ENCODE measurements around the gene ELL2.
"Not testable (repeated sequence)": the region's sequence is repeated elsewhere in the genome, so short reads cannot be mapped to it uniquely, and the experiment has no call there.

The ELL2 gene

GRCh38 chr5:95909738-95910137 is 51.9 kb downstream of the ELL2 start:
- no peak for DNase-seq (ENCODE audit: low read depth in 1 of 2, low spot score in 1 of 2)

DNA sequence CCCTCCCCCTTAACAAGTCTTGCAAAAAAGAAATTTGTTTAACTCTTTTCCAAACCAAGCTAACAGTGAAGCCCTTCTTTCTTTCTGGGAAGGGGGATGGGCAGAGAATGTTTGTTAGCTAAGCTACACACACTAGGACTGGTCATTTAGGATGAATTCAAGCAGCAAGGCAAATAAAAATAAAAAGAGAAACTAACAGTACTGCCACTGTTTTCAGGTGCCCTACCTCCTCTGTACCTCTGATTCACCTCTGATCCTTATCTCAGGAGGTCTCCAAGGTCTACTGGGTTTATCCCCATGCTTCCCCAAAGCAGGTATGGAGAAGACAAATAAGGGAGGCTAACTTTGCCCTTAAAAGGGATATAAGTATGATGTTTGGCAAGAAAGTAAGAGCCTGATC is 52.9 kb downstream of the ELL2 start:
- DNase-seq (ENCODE audit: low read depth in 1 of 2, low spot score in 1 of 2): no peak

GRCh38 chr5:95907740-95908706 is 53.6 kb downstream of the ELL2 start:
- DNase-seq (ENCODE audit: low read depth in 1 of 2, low spot score in 1 of 2): no peak

DNA sequence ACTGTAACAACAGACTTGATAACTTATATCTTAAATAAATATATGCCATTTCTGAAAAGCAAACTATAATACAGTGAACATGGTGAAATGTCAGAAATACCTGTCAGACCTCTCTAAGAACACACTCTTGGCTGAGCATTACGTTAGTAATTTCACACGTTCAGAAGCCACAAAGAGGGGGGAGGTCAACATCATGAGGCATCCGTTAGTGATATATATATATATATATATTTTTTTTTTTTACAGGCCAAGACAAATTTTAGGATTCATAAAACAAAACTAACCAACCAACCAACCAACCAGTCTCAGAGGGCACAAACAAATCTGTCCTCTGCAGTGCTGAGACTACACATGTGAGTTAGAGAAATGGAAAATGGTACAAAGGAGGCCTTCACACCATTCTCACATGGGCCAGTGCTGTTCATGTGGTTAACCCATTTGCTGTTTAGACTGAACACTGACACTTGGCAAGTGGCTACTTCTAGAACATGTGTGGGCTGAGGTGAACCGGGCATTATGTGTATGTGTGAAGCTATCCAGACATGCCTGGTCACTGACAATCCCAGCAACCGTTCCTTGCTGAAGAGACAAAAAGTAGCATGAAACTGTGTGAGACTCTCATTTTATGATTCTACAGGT is 54.5 kb downstream of the ELL2 start:
- DNase-seq (ENCODE audit: low read depth in 1 of 2, low spot score in 1 of 2): no peak

DNA sequence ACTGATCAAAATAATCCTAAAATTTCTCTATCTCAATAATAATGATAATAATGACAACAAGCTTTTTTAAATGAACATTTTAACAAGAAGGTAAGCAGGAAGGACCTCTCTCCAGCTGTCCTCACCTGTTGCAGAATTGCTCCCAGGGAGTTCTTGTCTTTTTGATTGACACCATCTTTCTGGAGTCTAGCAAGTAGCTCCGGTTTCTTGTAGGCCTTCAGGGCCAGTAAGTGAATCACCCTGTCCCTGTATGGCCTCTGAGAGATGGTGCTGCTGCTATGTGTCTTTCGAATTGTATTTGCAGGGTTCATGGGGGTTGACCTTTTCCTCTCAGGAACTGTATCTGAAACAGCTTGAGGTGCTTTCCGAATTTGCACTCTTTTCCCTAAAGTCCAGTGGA is 55.3 kb downstream of the ELL2 start:
- not testable (repeated sequence) for DNase-seq (ENCODE audit: low read depth in 1 of 2, low spot score in 1 of 2)

- DNase-seq (ENCODE audit: low read depth in 1 of 2, low spot score in 1 of 2): no peak
Measured at GRCh38 chr5:95904827-95905226, 56.8 kb downstream of the ELL2 start.

DNA sequence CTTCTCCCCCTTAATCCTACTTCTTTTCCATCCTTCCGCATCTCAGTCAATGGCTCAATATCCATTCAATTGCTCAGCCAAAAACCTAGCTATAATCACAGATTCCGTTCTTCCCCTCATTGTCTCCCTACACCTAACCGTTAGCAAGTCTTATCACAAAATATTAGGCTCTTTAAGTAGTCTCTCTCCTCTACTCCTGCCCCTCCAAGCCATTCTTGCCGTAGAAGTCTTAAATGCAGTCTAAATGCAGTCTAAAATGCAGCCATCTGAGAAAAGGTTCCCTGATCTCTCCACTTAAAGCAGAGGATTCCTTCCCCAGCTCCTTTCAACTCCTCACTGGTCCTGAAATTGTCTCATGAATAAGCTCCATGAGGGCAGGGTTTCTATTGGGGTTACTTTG is 57.8 kb downstream of the ELL2 start:
- no peak for DNase-seq (ENCODE audit: low read depth in 1 of 2, low spot score in 1 of 2)

DNA sequence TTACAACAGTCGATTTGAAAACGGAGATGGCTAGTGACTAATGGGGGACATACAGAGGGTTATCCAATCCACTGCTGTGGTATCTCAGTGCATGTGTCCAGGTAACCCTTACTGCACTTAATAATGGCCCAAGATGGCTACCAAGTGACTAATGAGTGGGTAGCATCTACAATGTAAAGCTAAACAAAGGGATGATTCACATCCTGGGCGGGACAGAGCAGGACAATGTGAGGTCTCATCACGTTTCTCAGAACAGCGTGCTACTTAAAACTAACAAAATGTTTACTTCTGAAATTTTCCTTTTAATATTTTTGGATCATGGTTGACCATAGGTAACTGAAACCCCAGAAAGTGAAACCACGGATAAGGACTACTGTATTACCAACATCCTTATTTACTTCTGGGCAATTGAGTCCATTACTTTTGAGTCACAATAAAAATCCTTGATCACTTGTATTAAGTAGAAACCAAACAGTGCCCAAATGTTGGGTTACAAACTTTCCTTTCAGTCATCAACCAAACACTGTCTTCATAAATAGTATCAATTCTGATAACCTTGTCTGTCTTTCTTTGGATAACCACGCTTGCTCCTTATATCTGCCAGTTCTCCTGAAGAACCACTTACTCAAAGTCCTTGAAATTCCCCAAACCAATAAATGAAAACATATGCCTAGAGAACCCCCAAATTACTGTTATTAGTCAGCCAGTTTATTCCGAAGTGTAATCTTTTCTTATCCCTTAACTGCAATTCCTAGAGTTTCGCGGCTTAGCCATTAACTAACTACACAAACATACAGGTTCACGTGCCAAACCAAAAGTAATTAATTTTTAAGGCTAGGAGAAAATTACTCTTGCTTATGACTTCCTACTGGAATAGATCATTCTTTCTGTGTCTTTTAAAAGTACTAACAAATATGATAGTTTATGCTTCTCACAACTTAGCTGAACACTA is 59.7 kb downstream of the ELL2 start:
- DNase-seq (ENCODE audit: low read depth in 1 of 2, low spot score in 1 of 2): no peak

DNA sequence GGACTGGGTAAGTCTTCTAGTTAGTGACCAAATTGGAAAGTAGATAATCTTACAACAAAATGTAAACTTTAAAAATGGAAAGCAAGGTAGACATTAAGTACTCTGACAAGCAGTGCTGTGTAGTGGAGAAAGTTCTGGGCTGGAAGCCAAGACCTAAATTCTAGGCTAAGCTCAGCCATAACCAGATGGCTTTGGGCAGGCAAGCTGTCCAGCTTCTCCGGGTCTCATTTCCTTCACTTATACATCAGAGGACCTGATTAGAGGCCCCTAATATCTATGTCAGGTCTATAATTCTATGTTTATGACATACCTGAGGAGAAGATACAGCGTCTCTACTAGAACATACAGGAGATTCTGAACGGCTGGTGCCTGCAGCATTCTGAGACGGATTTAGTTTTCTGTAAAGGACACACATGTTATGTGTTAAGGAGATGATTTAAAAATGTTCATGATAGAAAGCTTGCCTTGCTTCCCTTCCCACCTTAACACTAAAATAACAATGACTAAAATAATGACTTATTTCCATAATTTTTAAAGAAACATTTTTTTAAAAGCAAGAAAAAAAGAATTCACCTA is 61.2 kb downstream of the ELL2 start:
- DNase-seq (ENCODE audit: low read depth in 1 of 2, low spot score in 1 of 2): no peak

DNA sequence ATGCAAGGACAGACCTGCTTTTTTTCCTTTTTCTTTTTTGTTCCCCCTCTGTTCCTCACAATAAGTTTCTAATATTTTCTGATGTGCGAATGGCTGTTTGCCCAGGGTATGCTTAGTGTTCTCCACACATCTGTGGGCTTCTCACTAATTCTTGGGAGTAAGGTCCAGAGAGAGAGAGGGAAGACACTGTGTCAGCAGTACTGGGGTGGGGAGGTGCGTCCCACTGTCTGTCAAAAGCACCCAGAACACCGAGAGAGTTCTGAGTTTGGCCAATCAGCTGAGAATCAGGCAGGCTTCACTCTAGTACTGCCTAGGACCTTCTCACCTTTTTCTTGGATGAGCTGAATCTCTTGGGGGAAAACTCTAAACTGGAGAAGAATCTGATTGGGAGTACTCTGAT is 61.8 kb downstream of the ELL2 start:
- DNase-seq (ENCODE audit: low read depth in 1 of 2, low spot score in 1 of 2): no peak

GRCh38 chr5:95899006-95899405 is 62.6 kb downstream of the ELL2 start:
- DNase-seq (ENCODE audit: low read depth in 1 of 2, low spot score in 1 of 2): no peak

GRCh38 chr5:95895771-95896170 is 65.9 kb downstream of the ELL2 start:
- DNase-seq (ENCODE audit: low read depth in 1 of 2, low spot score in 1 of 2): no peak

GRCh38 chr5:95895251-95895650 is 66.4 kb downstream of the ELL2 start:
- no peak for DNase-seq (ENCODE audit: low read depth in 1 of 2, low spot score in 1 of 2)

DNA sequence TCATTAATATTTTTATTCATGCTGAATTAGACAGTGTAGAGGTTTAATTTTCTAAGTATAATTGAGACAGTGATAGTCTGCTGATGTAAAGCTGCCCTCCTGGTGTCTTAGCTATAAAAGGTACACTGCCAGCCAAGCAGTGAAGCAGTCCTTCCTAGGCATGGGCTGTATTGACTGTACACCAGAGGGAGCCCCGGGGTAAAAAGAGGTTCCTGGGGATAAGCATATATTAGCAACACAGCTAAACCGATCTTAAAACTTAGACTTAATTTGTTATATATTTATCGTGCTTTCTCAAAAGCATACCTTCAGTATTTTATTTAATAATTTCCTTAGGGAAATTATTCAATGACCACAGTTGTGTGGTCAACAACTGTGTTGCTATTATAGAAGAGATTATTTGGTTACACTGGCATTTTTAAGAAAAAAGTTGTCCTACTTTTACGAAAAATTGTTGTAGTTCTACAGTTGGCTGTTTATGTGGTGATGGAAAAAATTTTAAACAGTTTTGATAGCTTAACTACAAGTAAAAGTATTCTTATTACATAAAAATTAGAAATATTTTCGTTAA is 68.8 kb downstream of the ELL2 start:
- peak in 1 of 2 donors; percentile 18 for DNase-seq (ENCODE audit: low read depth in 1 of 2, low spot score in 1 of 2)

DNA sequence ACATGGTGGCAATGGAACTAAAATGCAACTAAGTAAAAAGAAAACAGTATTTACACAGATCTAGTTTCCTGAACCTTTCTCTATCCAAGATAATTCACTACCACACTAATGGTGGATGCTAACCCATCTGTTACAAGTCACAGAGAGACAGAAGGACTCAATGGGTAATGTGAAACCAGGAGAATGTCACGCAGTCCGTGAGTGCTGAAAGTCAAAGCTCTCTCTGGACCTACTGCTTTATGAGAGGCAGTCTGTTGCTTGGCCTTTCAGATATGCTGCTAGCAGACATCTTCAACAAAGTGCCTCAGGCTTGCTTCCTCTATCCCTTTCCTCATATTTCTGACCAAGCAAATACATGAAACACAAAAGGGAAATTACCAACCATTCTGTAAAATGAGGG is 70.2 kb downstream of the ELL2 start:
- DNase-seq (ENCODE audit: low read depth in 1 of 2, low spot score in 1 of 2): no peak

GRCh38 chr5:95889076-95889475 is 72.6 kb downstream of the ELL2 start:
- no peak for DNase-seq (ENCODE audit: low read depth in 1 of 2, low spot score in 1 of 2)

DNA sequence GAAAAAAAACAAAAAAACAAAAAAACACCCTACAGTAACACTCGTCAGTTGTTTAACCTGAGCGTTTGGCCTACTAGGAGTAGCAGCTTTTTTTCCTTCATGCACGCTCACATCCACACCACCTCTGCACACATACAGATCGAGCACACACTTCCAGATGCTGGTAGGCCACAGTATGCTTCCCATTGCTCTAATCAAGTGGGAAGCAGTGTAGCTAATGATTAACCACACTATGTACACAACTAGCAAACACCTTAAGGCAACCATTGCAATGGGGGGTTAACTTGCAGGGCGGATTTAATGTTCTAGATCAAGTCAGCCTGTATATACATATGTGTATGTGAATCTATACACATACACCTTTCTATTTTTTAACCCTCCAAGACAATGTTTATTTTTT is 73.7 kb downstream of the ELL2 start:
- DNase-seq (ENCODE audit: low read depth in 1 of 2, low spot score in 1 of 2): no peak

DNA sequence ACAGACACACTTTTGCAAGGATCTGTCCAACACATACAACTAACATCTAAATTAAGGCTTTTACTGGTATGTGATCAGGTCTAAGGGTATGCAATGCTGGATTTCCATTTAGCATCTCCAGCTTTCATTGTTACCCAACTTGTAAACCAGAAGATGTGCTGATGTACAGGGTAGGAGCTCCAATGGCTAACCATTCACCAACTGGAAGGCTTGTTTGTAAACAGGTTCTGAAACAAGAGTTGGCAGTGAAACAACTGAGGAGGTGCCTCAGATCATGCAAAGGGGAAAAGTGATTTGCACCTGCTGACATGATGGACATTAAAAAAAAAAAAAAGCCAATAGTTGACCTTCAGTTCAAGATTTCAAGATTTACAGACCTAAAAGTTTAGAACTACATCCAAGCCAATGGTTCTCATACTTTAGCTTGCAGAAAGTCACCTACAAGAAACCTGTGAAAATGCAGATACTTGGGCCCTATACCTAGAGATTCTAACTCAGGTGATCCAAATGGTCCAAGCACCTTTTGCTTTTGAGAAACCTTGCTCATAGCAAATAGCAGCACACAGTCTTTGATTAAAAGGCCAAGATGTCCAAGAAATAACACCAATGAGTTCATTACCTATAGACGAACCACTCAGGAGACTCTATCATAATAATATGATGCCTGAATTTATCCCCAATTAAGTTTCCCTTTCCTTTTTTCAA is 75.2 kb downstream of the ELL2 start:
- DNase-seq (ENCODE audit: low read depth in 1 of 2, low spot score in 1 of 2): no peak

DNA sequence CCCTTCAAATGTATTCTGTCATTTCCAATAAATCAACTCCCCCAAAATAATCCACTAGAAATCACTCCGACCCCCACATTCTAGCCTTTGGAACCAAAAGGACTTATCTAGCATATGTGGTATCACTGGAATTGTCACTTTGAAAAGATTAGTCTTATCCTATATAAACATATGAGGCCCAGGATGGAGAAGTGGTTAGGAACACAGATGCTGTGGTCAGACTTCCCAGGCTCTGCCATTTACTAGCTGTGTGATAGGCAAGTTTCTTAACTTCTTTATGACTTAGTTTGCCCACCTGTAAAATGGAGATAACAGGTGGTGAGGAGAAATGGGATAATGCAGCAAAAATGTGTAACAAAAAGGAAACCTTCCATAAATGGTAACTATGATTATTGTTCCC is 77.1 kb downstream of the ELL2 start:
- no peak for DNase-seq (ENCODE audit: low read depth in 1 of 2, low spot score in 1 of 2)

DNA sequence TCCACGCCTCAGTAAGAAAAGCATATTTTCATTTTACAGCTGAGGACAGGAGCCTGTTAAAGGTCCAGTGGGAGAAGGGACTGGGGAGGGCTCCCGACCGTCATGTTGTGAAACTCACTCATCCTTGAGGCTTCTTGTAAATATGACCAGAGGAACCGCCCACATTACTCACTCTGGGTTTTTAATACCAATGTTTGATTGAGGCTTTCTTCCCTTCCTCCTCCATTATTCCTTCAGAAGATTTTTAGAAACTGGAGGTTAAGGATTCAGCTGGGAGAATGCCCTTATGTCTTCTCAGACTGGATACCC is 77.7 kb downstream of the ELL2 start:
- DNase-seq (ENCODE audit: low read depth in 1 of 2, low spot score in 1 of 2): no peak

Data from activated CD4-positive, alpha-beta T cell treated with anti-CD3 and anti-CD28 coated beads, Interleukin-2, amount 50 U/mL, for 24 hours (primary cell).